NCI-H2107 treated with DMSO at 0.1 percent for 48 hours (cell line): ENCODE results near the gene POGK.
"Not testable (repeated sequence)": the region's sequence is repeated elsewhere in the genome, so short reads cannot be mapped to it uniquely, and the experiment has no call there.

Experiments
- DNase-seq: peaks from one replicate; lab custom pipeline; 2025; ENCODE audit not compliant: unreplicated experiment; lab: John Stamatoyannopoulos, UW

POGK gene, protein sequence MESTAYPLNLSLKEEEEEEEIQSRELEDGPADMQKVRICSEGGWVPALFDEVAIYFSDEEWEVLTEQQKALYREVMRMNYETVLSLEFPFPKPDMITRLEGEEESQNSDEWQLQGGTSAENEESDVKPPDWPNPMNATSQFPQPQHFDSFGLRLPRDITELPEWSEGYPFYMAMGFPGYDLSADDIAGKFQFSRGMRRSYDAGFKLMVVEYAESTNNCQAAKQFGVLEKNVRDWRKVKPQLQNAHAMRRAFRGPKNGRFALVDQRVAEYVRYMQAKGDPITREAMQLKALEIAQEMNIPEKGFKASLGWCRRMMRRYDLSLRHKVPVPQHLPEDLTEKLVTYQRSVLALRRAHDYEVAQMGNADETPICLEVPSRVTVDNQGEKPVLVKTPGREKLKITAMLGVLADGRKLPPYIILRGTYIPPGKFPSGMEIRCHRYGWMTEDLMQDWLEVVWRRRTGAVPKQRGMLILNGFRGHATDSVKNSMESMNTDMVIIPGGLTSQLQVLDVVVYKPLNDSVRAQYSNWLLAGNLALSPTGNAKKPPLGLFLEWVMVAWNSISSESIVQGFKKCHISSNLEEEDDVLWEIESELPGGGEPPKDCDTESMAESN

DNA sequence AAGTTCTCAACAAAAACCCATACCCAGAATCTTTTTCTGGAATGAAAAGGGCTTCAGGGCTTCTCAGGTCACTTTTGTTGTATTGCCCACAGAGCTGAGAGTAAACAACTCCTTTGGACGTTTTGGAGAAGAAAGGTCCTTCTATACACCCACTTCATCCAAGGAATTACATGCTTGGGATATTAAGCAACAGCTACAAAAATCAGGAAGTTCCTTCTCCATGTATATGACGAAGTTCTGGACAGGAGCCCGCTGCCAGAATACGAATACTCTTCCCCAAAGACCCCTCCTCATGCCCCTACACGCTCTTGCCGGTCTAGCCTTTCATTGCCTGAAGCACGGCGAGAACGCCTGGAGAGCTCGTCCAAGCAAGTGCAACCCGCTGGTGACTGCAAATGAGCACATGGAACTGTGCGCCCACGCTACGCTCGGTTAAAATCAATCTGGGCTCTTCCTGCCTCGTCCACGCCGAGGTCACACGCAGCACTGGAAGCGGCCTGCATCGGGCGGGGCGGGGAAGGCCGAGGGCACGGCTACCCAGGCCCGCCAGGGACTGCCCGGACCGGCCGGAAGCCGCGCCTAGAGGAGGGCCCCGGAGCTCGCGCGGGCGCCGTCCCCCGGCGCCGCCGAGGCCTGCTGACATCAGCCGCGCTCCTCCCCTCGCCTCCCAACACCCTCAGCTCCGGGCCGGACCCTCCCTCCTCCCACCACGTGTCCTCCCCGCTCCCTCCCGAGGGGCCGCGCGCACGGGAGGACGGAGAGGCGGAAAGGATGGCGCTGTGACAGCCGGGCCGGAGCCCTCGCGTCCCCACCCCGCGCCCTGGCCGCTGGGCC, at the start of gene POGK:
POGK (plus strand) TSS at position 710 of the 834 bp plus-strand sequence. CDS start 1,482 bp downstream, outside the sequence.
- peak; percentile 65 for DNase-seq

DNA sequence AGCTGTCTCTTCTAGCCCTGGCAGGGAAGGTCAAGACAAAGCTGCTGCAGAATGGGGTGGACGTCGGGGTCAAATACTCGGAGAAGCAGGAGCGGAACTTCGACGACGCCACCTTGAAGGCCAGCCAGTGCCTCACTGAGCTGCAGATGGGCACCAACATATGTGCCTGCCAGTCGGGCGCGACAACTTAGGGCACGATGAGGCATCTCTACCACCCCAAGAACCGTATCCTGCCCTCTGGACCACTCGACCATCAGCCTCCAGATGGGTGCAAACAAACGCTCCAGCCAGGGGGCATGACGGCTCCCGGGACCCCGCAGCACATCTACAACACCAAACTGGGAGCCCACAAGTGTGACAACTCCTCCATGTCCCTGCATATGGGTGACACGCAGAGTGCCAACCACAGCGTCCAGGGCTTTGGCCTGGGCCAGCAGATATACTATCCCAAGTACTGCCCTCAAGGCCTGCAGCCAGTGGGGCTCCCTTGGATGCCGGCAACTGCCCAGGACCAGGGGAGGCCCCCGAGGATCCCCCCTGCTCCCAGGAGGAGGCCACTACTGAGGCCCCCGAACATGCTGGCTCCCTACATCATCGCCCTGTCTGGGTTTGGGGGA, 42.5 kb upstream of the POGK start:
- no peak for DNase-seq

GRCh38 chr1:166808952-166809351, 30.3 kb upstream of the POGK start:
- DNase-seq = no peak

- no peak for DNase-seq
Measured at GRCh38 chr1:166811691-166812090, 27.6 kb upstream of the POGK start.

DNA sequence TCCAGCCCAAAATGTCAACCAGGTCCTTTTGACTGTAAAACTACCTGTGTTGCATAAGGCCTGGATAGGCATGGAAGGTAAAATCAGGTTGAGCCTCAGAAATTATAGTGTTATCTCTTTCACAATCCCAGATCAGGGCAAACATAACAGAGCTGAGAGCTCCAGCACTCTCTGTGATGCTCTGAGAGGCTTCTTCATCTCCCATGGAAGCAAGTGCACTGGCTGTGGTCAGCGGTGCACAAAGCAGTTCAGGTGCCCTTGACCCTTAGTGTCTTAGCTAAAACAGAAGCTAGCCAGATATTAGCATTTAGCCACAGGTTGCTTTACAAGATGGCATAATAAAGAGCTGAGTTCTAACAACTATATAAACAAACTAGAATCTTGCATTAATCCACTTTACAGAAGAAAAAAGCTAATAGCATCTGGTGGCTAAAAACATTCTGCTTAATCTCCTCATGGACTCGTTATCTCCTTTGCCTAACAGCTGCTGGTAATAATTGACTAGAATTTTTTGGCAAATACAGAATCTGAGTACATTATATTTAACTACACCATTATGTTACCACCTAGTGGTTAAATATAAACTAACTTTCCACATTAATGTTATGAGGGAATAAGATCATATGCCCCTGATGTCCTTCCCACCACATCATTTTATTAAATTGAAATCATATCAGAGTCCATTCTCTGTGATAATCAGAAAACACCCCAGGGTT, 25.6 kb upstream of the POGK start:
- no peak for DNase-seq

DNA sequence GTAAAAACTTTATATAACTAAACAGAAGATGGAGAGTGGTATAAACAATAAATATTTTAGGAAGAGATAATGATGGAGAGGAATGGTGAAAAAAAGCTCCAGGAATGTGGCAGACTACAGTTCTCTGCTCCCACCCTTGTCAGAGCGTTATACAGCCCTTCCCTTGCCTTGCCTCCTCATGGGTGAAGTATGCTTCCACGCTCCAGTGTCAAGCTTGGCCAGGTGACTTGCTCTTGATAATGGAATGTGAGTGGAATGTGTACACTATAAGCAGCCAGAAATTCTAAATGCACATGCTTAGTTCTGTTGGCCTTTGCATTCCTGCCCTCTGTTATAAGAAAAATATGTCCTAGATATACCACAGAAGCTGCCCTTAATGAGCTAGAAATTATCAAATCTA, 24.7 kb upstream of the POGK start:
- no peak for DNase-seq

DNA sequence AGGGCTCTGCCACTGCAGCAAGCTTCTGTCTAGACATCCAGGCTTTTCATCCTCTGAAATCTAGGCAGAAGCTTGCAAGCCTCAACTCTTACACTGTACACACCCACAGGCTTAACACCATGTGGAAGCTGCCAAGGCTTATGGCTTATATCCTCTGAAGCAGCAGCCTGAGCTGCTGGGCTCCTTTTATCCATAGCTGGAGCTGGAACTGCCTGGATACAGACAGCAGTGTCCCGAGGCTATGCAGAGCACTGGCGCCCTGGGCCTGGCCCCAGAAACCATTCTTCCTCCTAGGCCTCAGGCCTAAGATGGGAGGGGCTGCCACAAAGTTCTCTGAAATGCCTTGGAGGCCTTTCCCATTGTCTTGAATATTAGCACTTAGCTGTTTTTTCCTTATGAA, 19.3 kb upstream of the POGK start:
- DNase-seq = no peak

DNA sequence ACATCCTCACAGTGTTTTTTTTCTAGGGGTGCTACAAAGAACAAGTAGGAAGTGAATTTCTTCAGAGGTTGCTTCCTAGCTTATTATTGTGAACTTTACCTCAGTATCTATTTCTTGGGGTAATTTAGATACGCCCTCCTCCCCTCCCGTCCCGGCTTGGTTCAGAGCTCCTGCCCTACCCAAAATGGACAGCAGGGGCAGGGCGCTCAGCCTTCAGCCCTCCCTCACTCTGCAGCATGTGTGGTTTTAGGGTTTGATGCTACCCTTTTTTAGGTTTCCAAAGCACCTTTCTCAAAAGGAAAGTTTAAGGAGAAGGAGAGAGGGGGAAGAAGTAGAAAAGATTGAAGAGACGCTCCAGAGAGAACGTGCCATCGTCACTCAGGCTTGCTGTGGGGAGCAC, 16.9 kb upstream of the POGK start:
- no peak for DNase-seq

- no peak for DNase-seq
Measured at GRCh38 chr1:166827426-166827825, 11.8 kb upstream of the POGK start.

- DNase-seq = not testable (repeated sequence)
Measured at GRCh38 chr1:166829762-166830161, 9.5 kb upstream of the POGK start.

DNA sequence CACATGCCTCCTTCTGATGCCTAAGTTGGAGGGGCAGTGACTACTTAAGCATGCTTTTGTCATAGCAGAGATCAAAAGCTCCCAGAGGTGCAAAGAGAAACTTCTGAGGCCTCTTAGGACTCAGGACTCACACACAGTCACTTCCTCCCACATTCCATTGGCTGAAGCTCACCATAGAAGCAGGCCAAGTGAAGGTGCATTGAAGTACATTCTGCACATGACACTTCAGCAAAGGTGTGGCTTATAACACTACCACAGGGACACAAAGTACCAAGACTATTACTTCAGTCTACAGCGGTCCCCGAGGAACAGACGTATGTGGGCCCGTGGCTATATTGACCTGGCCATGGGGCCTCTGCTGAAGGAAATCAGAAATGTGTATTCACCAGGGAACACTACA, 2.5 kb upstream of the POGK start:
- no peak for DNase-seq

- DNase-seq = peak; percentile 14
Measured at GRCh38 chr1:166839600-166840308, 479 bp downstream of the POGK start.

DNA sequence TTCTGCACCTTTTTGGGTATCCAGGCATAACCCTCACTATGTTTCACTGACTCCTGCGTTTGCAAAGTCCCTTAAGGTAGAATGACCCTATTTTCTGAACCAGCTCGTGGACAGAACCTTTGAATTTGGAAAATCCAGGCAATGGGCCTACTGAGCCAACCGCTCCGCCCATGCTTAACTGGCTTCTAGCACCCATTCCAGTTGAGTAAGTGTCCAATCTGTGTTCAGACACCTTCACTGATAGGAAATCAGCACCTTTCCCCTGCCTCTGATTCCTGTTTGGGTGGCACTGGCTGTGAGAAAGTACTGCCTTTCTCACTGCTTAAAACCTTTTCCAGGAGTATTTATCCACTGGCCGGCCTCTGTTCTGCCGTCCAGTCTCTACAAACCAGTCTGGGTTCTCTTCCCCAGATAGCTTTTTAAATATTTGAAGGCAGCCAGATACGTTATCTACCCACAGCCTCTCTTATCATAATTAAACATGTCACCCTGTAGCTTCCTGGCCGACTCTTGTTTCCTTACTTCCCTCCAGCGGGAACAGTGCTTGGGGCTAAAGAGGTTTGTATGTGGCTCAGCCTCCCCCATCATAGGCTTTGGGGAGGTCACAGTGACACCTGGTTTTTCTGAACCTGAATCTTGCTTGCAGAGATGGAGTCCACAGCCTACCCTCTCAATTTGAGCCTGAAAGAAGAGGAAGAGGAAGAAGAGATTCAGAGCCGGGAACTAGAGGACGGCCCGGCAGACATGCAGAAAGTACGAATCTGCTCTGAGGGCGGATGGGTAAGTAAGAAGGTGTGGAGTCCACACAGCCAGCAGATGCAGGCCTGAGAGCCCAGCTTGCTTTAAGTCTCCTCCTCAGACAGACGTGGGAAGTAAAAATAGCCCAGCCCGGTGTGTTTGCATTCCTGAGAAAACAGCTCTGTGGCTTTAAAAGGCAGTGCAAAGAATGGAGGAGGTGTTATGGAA, 1.3 kb downstream of the POGK start:
- DNase-seq = no peak

DNA sequence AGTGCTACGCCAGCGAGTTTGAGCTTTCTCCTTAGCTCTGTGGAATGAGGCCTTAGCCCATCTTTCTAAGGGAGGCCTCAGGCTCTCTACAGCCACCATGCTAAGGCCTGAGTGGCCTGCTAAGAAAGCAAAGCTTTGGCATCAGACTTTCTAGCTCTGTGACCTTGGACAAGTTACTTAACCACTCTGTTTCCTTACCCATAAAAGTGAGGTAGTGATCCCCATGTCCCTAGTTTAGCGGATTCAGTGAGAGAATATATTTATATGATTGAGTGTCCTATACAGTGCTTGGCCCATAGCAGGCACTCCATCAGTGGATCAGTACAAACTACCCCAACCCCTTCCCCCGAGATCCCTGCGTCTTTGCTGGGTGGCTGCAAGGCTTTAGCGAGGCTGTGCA, 4.0 kb downstream of the POGK start:
- no peak for DNase-seq

GRCh38 chr1:166843769-166844596, 4.7 kb downstream of the POGK start:
- DNase-seq = no peak

GRCh38 chr1:166844791-166845190, 5.5 kb downstream of the POGK start:
- no peak for DNase-seq

- DNase-seq = no peak
Measured at GRCh38 chr1:166848193-166848592, 8.9 kb downstream of the POGK start.

DNA sequence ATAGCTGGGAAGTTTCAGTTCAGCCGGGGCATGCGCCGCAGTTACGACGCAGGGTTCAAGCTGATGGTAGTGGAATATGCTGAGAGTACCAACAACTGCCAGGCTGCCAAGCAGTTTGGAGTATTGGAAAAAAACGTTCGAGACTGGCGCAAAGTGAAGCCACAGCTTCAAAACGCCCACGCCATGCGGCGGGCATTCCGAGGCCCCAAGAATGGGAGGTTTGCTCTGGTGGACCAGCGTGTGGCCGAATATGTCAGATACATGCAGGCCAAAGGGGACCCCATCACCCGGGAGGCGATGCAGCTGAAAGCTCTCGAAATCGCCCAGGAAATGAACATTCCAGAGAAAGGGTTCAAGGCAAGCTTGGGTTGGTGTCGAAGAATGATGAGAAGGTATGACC, 9.9 kb downstream of the POGK start:
- DNase-seq = no peak
